KOPT-K1 (cell line): ENCODE results near the gene AURKB.

Experiments
- H3K27ac ChIP-seq: fragments of 200-600 bp; sonication (generic); 2 replicates; pipeline ENCODE4 v1.5.1; 2016; ENCODE audit warnings: antibody characterized with exemption, mild to moderate bottlenecking, low read depth, low read length; ENCODE audit not compliant: poor library complexity, severe bottlenecking
- H3K36me3 ChIP-seq: fragments of 200-600 bp; sonication (generic); 2 replicates; pipeline ENCODE4 v1.5.1; 2017; ENCODE audit warnings: antibody characterized with exemption, mild to moderate bottlenecking, low read length, moderate library complexity; ENCODE audit not compliant: insufficient read depth
- H3K9me3 ChIP-seq: fragments of 200-600 bp; sonication (generic); 2 replicates; pipeline ENCODE4 v1.5.1; 2017; ENCODE audit warnings: antibody characterized with exemption, low read length, mild to moderate bottlenecking; ENCODE audit not compliant: insufficient read depth, poor library complexity, severe bottlenecking

AURKB gene

DNA sequence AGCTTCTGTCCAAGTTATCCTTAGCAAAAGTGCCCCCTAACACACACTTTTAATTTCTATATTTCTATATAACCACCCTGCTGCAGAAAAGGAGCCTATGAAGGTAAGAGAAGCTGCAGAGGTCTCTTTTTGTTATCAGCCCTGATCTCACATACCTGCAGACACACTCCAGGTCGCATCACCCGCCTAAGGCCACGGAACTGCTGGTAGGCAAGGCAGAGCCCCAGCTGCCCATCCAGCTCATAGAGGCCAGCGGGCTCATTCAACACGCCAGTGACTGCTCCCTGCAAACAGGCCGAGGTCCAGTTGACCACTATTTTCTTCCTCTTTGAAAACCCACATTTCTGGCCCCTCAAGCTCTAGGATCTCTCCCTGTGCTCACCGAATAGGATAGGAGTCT lies 25.3 kb upstream of the AURKB start:
- Histone ChIP-seq H3K27ac (no peak overlapping the region), H3K36me3 (peaks cover 100% of the 10 kb centered on the region), H3K9me3 (no peaks in the 10 kb centered on the region)

DNA sequence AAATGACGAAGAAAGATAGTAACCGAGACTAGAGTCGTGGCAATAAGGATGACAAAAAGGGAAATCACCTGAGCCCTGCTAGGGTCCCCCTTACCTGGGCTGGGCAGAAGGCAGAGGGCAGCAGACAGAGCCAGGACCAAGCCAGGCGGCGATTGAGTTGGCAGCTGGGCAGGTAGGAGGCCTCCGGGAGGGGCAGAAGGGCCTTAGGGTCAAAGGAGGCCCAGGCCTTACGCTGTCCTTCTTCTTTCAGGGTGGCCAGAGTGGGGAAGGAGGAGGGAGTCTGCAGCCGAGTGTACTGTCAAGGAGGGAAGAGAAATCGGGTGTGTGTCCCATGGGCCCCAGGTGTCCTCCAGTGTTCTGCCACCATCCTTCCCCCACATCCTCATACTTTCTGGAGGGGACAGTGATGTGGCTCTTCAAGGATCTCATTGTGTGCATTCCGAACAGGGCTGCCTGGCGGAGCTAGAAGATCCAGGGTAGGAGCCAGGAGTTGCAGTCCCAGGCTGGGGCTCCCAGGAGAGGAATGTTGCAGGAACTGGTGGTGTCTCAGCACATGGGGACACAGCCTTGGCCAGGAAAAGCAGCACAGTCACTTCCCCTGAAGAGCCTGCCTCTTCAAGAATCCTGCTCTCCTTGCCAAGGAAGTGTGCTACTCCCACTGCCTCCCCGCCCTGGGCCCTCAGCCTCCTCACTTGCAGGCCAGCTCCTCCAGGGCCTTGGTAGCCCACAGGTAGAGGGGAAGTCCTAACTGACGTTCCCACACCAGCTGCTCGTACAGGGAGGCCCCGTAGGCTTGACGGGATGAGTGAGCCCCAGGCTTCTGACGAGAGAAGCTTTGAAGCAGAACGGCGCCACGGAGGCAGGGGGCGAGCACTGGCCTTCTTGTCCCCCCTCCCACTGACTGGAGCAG lies 24.2 kb upstream of the AURKB start:
- Histone ChIP-seq H3K36me3 (peaks cover 100% of the 10 kb centered on the region), H3K9me3 (no peaks in the 10 kb centered on the region), H3K27ac (no peak overlapping the region)

DNA sequence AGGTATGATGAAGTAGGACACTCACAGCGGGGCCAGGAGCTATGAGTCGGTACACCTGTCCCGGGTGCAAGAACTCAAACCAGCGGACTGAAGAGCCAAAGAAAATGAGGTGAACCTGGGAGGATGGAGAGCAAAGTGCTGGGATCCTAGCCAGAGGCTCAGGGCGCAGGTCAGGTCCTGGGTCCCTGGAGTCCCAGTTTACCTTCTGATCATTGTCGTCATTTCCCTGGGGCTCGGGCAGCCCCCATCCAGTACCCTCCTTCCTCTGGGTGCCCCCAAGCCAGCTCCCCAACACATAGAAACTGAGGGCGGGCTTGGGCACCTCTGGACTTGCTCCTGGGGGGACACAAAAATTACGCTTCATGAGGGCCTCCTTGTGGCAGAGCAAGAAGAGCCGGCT lies 21.3 kb upstream of the AURKB start:
- no peak overlapping the region for H3K27ac ChIP-seq
- H3K36me3 ChIP-seq, result peaks cover 100% of the 10 kb centered on the region
- no peaks in the 10 kb centered on the region for H3K9me3 ChIP-seq

DNA sequence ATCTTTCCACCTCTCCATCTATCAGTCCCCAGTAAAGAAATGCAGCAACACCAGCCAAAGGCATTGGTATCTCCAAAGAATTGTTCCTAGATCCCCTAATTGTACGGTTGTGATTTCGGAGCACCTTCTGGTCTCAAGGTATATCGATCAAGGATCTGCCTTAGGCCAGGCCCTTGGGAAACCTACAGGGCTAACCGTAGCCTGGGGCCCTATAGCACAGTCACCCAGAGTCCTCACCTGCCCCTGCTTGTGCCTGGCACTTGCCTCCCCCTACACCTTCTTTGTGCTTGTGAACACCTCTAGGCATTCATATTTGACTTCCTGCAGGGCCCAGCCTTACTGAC lies 16.8 kb upstream of the AURKB start:
- H3K9me3 ChIP-seq, result no peaks in the 10 kb centered on the region
- peaks cover 56% of the 10 kb centered on the region for H3K36me3 ChIP-seq
- H3K27ac ChIP-seq, result no peak overlapping the region

DNA sequence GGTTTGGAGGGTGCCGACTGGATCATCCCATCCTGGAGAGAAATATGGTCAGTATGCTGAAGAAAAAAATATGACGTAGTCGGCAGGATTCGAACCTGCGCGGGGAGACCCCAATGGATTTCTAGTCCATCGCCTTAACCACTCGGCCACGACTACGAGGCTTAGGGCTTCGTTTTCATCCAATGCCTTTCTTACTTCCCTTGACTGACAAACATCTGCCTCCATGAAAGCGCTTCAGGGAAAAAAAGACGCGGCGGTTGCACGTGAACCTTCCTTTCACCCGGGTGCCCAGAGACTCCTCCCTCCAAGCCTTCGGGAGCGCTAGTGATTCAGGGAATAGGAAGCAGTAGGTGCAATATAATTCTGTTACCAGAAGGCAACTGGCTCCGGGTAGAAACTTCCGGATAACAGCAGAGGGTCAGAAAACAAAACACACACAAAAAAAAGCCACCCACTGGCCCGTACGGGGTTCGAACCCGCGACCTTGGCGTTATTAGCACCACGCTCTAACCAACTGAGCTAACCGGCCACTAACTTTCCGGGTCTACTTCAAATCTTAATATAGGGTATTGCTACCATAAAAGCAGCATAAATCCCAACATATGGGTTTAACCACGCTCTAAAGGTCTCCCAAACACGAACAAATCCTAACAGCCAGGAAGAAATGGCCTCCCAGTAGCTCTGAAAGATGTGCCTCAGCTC lies 16.3 kb upstream of the AURKB start:
- Histone ChIP-seq H3K27ac (no peak overlapping the region), H3K9me3 (no peaks in the 10 kb centered on the region), H3K36me3 (peaks cover 51% of the 10 kb centered on the region)

DNA sequence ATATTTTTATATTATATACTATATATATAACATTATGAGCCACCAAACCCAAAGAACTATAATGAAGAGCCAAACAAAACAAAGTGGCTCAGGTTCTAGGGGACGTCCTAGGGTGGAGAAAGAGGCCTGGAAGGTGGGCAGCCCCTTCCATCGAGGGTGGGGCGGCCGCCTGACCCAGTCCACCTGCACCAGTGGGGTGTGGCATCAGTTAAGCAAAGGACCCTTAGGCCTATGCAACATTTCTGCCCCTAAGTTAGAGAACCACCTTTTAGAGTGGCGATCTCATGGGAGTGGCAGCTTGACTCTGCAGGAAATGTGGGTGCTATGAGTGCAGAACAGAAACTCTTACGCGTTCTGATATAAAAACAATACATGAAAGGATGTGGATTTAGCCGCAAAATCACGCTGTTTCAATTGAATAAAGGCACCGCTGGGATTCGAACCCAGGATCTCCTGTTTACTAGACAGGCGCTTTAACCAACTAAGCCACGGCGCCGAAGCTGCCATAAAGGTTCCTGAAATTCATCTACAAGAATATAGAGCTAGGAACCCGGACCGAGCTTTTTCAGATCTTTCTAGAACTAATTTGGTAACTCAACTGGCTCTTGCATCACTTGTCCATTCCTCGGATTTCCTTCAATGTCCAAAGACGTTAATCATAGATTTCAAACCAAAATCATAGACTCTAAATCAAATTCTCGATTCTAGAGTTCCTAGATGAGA lies 15.6 kb upstream of the AURKB start:
- Histone ChIP-seq H3K9me3 (no peaks in the 10 kb centered on the region), H3K27ac (no peak overlapping the region), H3K36me3 (peaks cover 44% of the 10 kb centered on the region)

DNA sequence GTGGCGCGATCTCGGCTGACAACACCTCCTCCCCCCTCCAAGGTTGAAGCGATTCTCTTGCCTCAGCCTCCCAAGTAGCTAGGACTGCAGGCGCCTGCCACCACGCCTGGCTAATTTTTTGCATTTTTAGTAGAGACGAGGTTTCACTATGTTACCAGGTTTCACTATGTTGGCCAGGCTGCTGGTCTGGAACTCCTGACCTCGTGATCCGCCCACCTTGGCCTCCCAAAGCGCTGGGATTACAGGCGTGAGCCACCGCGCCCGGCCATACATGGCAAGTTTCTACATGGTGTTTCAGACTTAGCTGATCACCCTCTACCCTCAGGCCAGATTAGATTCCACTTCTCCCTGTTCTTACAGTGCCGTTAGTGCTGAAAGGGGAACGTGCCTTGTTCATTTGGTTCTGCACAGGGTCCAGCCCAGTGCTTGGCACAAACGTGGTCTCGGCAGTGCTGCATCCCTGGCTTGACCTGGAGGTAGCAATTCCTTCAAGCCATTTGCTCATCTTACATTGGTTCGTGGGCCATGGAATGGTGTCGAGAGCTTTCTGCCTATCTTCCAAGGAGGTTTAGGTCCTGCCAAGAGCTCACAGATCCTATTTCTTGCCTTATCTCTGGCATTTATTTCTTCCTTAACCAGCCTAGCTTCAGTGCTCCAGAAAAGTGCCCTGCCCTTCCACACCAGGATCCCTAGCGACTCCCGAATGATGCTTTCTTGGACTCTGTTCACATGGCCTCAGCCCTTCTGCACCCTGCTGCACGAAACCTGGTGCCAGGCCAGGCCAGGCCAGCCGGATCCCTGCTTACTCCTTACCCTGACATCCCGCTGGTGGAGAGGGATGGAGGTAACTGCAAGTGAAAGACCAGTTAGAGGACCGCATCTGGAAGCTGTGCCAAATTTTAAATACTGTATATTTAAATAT lies 14.8 kb upstream of the AURKB start:
- peaks cover 36% of the 10 kb centered on the region for H3K36me3 ChIP-seq
- no peak overlapping the region for H3K27ac ChIP-seq
- H3K9me3 ChIP-seq, result no peaks in the 10 kb centered on the region

DNA sequence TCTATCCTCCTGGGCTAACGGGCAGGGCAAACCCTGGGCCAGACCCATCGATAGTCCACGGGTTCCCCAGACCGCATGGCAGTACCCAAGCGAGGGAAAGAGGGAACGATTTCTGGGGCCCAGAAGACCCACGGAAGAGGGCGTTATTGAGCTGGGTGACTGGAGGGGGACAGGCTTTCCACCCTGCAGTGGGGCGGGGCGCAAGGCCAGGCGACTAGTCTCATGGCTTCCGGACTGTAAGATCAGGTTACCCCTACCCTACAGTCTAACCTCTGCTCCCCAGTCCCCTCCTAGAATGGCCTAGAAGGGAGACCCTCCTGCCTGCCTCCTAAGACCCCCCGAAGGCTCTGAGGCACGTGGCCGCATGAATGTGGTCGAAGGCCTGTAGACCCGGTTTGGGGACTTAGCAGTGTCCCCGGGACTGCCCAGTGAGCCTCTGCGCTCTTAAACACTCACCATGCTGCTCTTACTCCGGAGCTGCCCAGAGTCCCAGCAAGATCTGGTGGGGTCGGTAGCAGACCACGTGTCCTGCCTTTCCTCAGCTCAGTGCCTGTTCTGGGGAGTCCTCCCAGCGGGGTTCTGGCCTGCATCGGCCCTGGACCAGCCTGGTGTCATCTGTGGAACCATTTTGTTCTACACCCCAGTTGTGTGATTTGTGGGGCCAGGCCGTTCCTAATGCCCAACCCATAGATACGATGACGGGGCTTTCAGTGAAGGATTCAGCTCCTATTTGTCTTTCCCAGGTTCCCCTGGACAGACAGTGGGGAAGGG lies 13.2 kb upstream of the AURKB start:
- Histone ChIP-seq H3K27ac (peak overlapping the region; percentile 88), H3K36me3 (peaks cover 19% of the 10 kb centered on the region), H3K9me3 (no peaks in the 10 kb centered on the region)

DNA sequence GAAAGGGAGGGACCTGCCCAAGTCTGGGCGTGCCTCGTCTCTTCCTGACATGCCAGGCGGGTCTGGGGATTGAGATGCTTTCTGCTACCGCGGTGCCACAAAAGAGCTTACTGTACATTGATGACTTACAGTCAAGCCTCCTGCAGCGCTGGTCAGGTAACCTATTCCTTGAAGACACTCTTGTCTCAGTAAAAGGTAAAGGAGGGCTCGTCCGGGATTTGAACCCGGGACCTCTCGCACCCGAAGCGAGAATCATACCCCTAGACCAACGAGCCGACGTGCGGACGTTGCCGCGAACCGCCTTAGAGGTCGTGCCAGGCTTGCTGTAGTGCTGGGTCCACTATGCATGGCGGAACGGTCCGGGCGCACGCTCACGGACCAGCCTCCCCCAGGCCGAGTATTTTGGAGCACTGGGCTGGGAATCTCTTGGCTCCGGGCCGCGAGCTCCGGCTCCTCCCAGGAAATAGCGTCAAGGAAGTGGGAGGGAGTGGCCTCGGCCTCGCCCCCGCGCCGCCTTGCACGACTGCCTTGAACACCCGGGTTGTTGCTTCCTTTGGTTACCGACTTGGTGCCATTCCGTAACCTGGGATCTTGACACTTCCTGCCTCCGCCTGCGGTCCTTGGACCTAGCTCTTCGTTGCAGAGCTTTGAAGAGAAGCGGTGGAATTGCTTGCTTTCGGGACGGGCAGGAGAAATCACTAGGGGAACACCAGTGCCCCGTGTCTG lies 12.4 kb upstream of the AURKB start:
- peak overlapping the region; percentile 88 for H3K27ac ChIP-seq
- peaks cover 12% of the 10 kb centered on the region for H3K36me3 ChIP-seq
- H3K9me3 ChIP-seq, result no peaks in the 10 kb centered on the region

DNA sequence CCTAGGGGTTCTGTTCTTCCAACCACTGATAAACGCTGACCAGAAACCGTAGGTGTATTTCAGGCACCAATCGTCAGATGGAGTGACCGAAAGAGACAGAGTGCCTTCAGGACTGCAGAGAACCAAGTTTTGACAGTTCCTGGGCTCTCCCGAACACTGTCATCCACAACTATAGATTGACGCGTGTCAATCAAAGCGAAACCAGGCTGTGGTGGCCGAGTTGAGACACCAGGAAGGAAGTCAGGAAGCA lies 11.9 kb upstream of the AURKB start:
- H3K9me3 ChIP-seq, result no peaks in the 10 kb centered on the region
- peaks cover 7% of the 10 kb centered on the region for H3K36me3 ChIP-seq
- H3K27ac ChIP-seq, result peak overlapping the region; percentile 88

DNA sequence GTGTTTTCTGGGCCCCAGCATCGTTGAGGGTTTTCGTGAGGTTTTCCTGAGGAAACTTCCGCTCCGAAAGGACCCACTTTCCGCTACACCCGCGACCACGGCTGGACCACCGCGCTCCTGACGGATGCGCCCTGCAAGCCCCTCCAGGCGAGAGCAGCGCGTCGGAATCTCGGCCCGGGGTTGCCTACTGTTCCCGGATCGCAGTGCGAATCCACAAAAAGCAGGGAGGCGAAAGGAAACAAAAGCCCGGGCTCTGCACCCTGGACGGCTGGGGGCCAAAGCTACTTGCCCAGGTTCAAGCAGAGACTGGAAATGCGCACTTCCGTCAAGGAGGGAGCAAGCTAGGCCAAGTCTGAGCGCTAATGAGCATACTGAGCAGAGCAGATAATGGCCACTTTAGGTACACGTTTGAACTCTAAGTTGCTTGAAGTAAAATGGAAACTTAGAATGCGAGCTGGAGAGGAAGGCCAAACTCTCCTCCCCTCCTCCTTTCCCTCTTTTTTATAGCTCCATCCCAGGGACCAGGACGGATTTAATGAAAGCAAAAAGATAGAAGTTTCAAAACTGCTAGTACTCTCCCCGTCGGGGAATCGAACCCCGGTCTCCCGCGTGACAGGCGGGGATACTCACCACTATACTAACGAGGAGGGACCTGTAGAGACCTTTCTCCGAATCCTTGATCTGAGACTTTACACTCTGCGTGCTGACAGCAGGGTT lies 11.4 kb upstream of the AURKB start:
- peak overlapping the region; percentile 88 for H3K27ac ChIP-seq
- H3K9me3 ChIP-seq, result no peaks in the 10 kb centered on the region
- peaks cover 2% of the 10 kb centered on the region for H3K36me3 ChIP-seq

DNA sequence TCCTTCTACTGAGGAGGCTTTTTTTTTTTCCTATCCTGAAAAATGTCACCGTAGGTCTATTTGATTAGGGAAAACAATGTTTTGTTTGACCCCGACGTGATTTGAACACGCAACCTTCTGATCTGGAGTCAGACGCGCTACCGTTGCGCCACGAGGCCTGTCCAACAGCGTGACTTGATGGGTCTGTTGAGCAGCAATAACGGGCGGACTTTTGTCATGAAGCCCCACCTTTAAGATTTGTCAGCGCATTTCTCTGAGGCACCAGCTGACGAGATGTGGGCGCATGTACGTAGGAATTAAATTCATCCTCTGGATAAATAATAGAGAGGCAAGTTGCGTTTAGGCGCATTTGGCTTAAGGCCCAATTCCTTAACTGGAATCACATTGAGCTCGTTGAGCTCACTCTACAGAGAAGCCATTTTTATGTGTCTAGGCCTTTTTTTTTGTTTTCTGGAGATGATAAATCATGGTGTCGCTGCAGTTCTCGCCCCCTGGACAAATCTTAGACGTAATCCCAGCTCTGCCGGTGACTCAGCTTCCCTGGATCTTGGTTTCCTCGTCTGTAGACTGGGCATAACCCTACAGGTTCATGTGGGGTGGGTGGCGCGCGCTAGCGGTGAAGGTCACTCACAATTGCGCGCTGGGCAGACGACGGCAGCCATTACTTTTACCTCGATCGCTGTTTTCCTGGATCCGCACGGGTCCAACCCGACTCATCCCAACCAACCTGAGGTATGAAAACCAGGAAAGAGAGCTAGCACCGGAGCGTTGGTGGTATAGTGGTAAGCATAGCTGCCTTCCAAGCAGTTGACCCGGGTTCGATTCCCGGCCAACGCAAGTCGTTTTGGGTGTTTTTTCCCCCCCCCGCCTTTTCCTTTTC lies 10.6 kb upstream of the AURKB start:
- Histone ChIP-seq H3K36me3 (no peaks in the 10 kb centered on the region), H3K9me3 (no peaks in the 10 kb centered on the region), H3K27ac (peak overlapping the region; percentile 88)
